Measurements from ENCODE around the gene IKZF4.

IKZF4 gene

DNA sequence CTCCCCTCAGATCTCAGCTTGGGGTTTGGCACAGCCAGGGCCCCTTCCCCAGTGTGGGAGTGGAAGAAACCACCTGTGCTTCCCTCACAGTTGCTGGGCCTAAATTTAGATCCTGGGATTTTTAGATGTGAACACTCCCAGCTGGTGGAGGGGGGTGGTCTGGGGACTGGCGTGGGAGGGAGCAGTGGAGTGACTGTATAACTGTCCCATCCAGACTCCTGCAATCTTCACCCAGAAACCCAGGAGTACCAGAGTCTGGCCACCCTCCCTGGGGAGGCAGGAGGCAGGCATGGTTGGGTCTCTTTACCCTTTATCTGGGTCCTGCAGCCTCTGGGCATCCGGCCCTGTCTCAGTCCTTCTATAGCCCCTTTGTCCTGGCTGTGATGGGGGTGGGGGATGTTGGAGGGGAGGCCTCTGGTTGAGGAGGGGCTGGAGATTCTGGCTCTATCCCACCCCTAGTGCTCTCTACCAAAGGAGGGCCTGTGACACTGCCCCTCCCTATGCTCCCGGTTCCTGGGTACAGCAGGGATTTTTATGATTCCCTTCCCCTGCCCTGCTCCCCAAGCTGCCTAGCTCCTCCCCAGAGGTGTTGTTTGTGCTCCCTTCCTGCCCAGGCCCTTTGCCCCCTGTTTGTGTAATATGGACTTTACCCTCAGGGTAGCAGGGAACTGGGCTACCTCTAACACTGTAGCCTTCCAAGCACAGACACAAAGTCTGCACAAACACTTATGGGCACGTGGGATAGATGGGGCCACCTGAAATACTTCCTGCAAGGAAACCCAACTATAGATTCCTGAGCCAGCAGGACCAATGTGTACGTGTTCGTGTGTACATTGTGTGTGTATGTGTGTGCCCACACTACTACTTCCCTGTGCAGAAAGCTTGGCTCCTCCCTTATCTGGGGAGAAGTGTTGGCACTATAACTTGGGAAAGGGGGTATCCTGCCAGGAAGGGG, 60.8 kb downstream of the IKZF4 start:
- DNase-seq (ENCODE audit: low spot score) (no peak), FAIRE-seq (no peak)

DNA sequence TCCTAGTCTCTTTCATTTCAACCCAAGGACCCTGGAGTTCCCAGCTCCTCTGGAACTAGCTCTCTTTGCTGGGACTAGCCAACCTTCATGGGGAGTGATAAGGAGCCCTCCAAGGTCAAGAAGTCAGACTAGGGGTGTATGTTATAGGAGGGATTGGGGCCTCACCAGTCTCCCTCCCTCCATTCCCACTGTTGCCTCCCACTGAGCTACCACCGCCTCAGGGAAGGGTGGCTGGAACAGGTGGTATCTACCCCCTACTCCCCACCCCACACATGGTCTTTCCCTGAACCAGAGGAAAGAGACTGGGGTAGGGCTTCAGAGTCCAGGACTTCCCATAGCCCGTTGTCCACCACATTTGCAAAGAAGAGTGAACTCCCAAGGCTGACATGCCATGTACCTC, 61.5 kb downstream of the IKZF4 start:
- FAIRE-seq (no peak), DNase-seq (ENCODE audit: low spot score) (no peak)

- DNase-seq (ENCODE audit: low spot score), result no peak
- no peak for FAIRE-seq
These were observed 62.1 kb downstream of the IKZF4 start for GRCh38 chr12:56082967-56083366.

GRCh38 chr12:56084958-56085543, 64.2 kb downstream of the IKZF4 start:
- DNase-seq (ENCODE audit: low spot score), result no peak
- FAIRE-seq, result no peak

GRCh38 chr12:56086096-56086495, 65.3 kb downstream of the IKZF4 start:
- DNase-seq (ENCODE audit: low spot score) (no peak), FAIRE-seq (no peak)

DNA sequence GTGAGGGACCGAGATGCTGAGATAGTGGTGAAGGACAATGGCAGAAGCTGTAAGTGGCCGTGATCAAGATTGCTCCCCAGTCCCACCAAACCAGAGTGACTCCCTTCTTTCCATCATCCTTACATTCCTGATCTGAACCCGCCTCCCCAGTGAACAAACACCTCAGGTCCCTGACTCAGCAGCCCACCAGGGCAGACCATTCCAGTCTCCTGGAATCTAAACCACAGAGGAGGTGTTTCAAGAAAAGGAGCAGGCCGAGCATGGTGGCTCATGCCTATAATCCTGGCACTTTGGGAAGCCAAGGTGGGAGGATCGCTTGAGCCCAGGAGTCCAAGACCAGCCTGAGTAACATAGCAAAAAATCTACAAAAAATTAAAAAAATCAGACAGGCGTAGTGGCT, 65.8 kb downstream of the IKZF4 start:
- no peak for FAIRE-seq

DNA sequence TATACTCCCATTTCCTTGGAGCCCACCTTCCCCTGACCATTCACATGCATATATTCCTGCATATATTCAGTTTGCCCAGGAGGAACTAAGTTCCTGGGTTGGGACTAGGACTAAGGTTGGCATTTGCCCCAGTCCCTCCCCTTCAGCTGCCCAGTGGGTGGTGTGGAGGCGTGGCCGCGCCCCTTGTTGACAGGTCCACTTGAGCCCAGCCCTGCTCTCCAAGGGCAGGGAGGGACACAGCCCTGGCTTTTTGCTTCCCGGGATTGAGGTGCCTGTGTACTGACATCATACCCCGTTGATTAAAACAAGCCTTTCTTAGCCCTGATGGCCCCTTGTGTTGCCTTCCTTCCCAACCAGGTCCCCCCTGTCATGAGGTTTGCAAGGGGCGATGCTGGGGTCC, 66.4 kb downstream of the IKZF4 start:
- no peak for DNase-seq (ENCODE audit: low spot score)
- no peak for FAIRE-seq

More for the DNA sequence above, 65.8 kb downstream of the IKZF4 start:
- no peak for DNase-seq (ENCODE audit: low spot score)
